ENCODE data around the gene HELZ2.
"Not testable (repeated sequence)": the region's sequence is repeated elsewhere in the genome, so short reads cannot be mapped to it uniquely, and the experiment has no call there.

The HELZ2 gene

GRCh38 chr20:63578224-63579016 lies 4.4 kb upstream of the HELZ2 start:
- no peak for DNase-seq (ENCODE audit: low spot score)

DNA sequence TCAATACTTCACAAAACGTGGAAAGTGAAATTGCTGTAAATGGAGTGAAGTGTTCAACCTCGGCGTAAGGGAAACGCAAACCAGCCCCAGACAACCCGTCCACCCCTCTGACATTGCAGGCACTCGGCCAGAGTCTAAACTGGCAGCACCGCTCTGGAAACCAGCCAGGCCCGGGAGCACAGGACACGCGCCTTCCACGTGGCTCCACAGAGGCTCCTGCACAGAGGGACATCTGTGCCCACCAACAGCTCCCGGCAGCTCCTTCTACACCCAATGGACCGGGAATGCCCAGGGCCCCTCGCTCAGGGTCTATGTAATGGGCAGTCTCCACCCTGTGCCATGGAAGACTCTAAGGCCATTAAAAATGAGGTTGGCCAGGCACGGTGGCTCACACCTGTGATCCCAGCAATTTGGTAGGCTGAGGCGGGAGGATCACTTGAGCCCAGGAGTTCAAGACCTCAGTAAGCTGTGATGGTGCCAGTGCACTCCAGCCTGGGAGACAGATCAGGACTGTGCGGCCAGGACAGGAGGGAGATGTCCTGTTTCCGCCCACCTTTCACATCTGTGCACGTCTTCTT lies 3.4 kb upstream of the HELZ2 start:
- DNase-seq (ENCODE audit: low spot score) = no peak

GRCh38 chr20:63576311-63576710 lies 2.3 kb upstream of the HELZ2 start:
- no peak for DNase-seq (ENCODE audit: low spot score)

GRCh38 chr20:63574829-63575743 lies 1.0 kb upstream of the HELZ2 start:
- no peak for DNase-seq (ENCODE audit: low spot score)

DNA sequence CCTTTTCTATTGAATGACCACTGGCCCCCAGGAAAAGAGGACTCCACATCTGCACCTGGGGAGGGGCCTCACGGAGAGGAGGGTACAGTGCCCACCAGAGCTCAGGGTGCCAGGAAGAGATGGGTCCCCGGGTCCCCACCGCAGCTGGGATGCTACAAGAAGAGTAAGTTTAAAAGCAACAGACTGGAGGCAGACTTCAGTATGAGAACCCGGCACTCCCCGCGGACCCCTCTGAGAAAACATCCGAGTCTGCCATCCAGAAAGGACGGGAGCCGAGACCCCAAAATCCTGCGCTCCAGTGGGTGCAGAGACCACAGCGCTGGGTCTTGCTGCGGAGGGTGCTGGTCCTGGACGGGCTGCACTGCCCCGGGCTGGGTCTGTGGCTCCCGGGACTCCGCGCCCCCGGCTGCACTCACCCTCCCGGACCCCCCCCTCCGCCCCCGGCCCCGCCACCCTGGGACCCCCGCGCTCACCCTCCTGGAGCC lies 350 bp downstream of the HELZ2 start:
- DNase-seq (ENCODE audit: low spot score) = no peak

- no peak for DNase-seq (ENCODE audit: low spot score)
These were observed 1.0 kb downstream of the HELZ2 start for GRCh38 chr20:63572788-63573646.

GRCh38 chr20:63572071-63572787 lies 1.8 kb downstream of the HELZ2 start:
- DNase-seq (ENCODE audit: low spot score) = no peak

DNA sequence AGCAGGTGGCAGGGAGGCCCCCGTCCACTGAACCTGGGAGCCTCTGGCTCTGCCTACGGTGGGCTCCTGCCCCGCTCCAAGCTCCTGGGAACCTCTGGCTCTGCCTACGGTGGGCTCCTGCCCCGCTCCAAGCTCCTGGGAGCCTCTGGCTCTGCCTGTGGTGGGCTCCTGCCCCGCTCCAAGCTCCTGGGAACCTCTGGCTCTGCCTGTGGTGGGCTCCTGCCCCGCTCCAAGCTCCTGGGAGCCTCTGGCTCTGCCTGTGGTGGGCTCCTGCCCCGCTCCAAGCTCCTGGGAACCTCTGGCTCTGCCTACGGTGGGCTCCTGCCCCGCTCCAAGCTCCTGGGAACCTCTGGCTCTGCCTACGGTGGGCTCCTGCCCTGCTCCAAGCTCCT lies 3.0 kb downstream of the HELZ2 start:
- DNase-seq (ENCODE audit: low spot score) = not testable (repeated sequence)

DNA sequence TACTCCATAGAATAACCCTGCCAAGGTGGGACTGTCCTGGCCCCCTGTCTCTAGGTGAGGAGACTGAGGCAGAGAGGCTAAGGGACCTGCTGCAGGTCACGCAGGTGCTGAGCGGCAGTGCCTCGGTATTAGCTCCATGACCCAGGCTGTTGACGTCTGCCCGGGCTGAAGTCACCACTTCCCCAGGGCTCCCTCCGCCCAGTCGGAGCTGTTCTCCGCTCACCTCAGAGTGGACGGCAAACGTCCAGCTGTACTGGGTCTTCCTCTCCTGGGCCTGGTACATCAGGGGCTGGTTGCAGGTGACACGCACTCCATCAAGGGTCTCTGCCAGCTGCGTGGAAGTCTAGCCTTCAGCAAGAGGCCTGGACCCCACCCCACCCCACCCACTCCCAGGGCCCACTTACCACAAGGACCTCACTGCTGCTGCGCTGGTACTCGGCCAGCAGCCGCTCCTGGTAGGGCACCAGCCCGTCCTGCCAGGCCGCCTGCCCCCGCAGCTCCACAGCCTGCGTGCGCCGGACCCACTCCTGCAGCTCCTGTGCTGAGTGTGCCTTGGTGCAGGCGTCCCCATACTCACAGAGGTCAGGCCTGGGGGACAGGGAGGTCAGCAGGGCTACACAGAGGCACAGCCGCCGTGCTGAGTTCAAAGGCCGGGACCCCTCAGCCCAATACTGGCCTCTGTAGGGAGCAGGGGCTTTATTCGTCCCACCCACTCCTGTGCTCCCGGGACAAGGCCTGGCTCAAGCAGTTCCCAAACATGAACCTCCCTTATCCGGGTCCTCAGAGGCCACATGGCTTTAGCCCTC lies 3.6 kb downstream of the HELZ2 start:
- DNase-seq (ENCODE audit: low spot score) = no peak

- DNase-seq (ENCODE audit: low spot score) = no peak
These were observed 4.8 kb downstream of the HELZ2 start for GRCh38 chr20:63568986-63569949.

GRCh38 chr20:63568170-63568981 lies 5.7 kb downstream of the HELZ2 start:
- no peak for DNase-seq (ENCODE audit: low spot score)

DNA sequence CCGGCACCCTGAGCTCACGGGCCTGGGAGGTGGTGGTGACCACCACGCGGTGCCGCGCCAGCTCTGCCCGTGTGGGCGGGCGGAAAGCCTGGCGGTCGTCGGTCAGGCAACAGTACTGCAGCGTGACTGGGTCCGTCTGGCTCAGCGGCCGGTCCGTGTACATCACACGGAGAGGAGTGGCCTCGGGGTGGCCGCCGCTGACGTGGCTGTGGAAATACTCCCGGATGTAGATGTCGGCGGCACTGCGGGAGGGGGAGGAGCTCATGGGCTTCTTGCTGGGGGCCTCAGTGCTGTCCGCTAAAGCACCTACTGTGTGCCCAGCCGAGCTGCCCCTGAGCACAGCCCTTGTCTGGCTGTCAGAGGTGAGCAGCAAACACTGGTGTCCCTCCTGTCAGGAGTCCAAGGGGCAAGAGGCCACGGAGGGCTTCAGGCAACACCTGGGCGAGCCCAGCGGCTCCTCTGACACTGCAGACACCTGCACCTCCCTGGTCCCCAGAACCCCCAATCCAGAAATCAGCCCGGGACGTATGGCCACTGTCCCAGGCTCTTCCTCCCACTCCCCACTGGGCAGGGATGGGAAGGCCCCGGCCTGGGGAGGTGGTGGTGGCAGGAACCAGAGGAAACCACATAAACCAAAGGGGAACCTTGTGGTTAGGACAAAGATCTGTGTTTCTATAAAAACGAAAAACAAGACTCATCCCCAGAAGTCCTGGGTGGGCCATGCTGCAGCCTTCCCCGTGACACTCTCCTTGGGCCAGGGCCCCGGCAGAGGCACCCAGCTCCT lies 6.5 kb downstream of the HELZ2 start:
- peak; percentile 53 for DNase-seq (ENCODE audit: low spot score)

DNA sequence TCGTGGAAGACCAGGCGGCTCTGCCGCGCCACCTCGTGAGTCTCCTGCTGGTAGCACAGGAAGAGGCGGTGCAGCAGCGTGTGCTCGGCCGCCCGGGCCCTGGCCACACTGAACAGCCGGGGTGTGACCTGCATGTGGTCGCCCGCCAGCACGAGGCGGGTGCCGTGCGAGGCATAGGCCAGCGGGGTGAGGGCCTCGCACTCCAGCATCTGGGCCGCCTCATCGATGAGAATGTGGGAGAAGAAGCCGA lies 7.0 kb downstream of the HELZ2 start:
- DNase-seq (ENCODE audit: low spot score) = no peak

DNA sequence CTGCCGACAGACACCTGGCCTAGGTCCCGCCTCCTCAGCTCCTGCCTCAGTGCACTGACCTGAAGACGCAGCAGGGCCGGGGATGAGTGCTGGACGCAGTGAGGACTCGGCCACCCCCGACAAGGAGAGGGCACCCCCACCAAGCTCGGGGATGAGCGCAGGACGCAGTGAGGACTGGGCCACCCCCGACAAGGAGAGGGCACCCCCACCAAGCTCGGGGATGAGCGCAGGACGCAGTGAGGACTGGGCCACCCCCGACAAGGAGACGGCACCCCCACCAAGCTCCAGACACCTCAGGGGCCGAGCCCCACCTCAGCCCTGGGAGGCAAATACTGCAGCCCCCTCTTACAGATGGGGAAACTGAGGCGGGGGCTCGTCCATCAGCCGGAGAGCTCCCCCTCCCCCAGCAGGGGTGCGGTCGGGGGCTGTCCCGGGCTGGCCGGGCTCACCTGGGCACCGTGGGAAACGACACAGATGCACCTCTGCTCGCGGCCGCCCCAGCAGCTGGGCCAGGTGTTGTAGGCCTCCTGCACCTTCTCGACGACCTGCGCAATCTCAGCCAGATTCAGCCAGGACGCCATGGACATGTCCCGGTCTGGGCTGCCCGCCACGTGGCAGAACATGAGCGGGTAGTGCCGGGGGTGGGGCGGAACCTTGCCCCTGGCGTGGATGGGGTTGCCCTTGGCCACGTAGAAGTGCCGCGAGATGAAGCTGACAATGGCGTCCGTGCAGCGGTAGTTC lies 7.5 kb downstream of the HELZ2 start:
- no peak for DNase-seq (ENCODE audit: low spot score)

GRCh38 chr20:63565699-63566335 lies 8.2 kb downstream of the HELZ2 start:
- no peak for DNase-seq (ENCODE audit: low spot score)

- no peak for DNase-seq (ENCODE audit: low spot score)
These were observed 8.9 kb downstream of the HELZ2 start for GRCh38 chr20:63565021-63565698.
